OCI-M1 (cell line): Measurements from ENCODE around the gene CLEC16A.

Source experiments
- DNase-seq: peaks from one replicate; lab custom pipeline; 2025; lab: John Stamatoyannopoulos, UW

CLEC16A gene

DNA sequence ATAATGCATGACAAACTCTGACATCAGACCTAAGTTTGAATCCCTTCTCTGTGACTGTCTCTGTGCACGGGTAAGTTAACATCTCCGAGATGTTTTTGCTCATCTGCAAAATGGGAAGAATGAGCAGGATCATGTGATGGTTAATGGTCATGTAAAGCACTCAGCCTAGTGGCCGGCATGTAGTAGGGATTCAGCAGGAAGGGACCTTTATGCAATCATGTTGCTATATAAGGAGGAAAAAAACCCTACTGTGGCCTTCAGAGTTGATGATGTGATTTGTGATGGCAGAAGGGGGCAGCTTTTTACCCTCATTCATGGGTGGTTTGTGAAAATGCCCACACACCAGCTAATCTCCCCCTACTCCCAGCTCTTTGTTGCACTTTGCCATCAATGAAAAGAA, 24.1 kb downstream of the CLEC16A start:
- DNase-seq = no peak

DNA sequence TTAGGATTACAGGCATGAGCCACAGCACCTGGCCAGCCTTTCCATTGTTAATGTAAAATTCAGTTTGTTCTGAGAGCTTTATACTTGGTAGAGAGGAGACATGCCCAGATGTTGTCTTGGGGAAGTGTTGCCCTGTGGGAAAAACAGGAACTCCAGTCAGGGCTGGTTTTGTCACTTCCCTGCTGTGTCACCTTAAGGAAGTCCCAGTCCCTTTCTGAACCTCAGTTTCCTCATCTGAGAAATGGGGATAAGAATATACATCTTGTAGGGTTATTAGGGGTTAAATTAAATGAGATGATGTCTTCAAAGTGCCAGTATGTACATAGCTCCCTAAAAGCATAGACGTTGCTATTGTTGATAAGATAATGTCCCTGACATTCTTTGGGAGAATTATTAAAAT, 25.3 kb downstream of the CLEC16A start:
- DNase-seq = no peak

DNA sequence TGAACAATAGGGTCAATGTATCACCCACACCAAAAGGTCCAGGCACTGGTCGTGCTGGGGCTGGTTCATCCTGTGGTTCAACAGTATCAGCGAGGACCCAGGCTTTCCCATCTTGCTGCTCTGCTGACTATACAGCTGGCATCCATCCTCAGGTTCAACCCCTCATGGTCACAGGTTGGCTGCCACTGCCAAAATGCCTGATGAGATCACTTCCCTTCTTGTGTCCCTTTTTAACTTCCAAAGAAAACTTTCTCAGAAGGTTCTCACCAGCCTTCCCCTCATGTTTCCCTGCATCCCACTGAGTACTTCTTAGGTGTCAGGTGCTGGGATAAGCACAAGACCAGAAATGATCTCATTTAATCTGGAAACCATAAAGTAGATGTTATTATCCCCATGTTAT, 25.7 kb downstream of the CLEC16A start:
- DNase-seq = no peak

DNA sequence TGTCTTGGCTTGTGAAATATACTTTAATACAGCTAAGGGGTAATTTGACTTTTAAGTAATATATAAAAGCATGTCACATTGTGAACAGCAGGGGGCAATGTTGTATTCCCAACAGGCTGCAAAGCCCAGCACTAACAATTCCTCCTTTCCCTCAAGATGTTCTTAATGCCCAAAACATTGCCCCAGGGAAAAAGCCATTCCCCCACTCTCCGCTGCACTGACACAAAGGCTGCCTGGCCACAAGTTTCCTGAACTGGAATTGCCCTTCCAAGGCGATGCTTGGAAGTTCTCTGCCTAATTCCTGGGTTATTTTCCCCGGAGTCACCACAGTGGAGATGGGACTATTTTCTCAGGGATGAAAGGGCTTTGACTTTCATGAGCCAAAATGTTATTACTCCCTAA, 27.2 kb downstream of the CLEC16A start:
- DNase-seq = peak; percentile 87

DNA sequence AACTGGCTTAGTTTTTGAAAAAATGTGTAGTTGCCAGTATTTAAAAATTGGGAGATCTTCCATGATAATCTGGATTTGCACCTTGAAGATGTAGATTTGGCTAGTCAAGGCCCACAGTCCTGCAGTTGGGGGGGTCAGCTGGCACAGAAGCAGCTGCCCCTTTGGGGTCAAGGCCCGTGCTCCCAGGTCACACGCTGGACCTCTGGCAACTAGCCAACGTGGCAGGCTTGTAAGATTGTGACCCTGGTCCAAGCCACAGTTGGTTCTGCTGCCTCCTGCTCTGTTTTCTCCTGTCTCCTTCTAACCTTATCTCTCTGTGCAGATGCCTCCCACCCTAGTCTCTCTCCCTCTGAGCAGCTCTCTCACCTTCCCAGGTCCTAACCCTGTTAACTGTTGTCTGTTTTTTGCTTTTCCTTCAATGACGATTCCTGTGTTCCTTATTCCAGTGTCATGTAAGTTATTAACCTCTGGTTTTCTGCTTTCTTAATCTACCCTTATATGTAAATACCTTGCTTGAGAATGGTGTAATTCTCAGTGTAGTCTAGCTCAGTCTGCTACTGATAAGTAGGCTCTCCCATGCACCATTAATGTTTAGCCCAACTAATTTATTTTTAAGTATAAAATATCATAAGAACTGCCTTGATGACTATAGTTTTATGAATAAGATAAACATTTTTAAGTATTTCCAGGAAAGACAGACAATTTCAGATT, 27.9 kb downstream of the CLEC16A start:
- DNase-seq = peak; percentile 96

DNA sequence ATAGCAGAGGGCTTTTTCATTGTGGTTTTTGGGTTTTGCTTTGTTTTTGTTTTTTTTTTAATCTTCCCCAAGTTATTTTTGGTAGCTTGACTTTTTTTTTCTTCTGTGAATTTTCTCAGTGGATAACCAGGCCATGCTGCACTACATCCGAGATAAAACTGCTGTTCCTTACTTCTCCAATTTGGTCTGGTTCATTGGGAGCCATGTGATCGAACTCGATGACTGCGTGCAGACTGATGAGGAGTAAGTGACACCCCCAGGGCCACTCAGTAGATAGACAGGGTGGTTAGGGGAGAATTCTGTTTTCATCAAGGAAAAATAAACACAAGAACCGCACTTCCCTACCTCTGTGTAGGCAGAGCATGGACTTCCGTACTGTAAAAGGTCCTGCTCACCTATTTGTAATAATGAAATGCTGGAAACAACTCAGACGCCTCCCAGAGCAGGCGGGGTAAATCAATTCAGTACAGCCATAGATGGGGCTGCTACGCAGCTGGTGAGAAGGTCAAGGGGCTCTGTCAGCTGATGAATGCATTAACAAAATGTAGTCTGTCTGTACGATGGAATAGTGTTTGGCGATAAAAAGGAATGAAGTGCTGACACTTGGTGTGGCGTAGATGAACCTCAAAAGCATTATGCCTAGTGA, 28.6 kb downstream of the CLEC16A start:
- peak; percentile 94 for DNase-seq

DNA sequence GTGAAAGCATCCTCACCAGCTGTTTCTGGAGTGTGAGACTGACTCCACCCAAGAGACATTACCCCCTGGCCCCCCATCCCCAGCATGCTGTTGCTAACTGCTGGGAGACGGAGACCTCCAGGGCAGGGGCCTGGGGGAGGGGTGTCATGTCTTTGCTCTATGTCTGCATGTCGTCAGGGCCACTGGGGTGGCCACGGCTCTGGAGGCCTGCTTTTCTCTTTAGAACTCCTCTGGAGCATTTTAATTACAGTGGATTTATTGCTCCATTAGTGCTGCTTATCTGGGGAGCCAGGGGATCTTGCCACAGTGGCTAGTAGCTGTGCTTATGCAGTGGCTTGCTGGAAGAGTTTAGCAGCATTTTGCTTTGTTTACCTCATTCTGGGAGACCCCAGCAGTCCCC, 32.3 kb downstream of the CLEC16A start:
- no peak for DNase-seq

DNA sequence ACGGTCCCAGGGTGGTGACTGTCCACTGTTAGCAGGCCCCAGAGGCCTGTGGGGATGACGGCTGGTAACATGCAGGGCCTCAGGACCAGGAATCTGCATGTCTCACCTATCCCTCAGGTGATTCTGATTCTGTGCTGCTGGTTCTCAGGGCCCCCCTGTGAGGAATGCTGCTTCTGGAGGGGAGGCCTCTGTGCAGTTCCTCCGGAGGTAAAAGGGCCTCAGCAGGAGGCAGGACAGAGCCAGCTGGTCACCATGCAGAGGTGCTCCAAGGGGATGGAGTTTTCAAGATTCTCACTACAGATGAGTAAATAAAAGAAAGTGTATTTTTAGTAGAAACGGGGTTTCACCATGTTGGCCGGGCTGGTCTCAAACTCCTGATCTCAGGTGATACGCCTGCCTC, 33.8 kb downstream of the CLEC16A start:
- no peak for DNase-seq

DNA sequence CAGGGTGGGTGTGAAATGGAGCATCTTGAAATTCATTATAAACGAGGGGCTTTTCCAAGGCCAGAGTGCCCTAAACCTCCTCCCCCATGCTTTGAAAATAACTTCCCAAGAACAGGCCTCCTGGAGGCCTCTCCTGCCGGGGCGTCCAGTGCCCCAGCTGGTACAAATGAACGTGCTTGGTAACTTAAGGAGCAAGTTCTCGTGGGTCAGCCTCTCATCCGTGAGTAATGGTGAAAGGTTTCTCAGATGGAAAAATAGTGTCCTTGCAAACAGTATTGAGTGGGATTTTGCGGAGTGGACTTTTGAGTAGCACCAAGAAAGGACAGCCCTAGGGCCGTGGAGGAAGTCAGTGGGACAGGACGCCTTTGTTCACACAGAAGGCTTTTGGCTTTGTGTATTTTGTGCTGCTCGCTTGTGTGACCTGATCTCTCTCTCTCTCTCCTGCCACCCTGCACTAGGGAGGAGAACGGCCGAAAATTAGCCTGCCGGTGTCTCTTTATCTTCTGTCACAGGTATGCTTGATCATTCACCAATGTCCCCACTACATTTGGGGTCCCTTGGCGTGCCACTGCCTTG, 34.6 kb downstream of the CLEC16A start:
- no peak for DNase-seq

DNA sequence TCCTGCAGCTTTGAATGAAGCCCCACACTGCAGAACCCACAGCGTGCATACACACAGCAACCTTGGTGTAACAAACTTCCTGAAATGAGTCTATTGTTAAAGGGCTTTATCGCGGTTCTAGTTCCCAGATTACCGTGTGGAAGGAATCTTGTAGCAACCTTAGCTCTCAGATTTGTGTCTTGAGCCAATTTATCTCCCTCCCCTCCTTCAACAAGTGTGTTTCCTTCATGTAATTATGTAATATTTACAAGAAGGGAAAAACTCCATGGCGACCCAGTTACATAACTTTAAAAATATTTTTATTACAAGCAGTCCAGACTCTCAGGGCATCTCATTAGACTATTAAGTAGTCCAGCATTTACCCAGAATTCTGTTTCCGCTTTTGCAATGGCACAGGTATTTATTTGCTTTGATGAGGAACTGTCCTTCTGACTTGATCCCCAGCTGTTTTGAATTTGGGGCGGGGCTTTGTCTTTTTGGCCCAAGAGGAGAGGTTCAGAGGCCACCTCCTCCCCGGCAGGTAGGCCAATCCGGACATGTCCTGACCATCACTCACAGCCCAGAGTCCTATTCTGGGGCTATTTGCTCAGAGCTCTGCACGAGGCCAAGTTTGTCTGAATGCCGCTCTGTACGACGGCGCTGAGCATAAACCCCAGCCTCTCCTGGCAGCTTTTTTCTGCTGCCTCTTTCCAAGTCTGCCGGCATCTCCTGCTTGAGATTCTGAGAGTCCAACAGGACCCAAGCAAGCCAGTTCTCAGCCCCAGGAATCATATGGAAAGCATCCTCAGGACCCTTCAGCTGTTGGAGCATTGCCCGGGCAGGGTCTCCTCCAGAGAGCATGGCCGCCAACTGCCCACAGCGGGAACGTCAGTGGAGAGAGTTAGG, 35.6 kb downstream of the CLEC16A start:
- no peak for DNase-seq

DNA sequence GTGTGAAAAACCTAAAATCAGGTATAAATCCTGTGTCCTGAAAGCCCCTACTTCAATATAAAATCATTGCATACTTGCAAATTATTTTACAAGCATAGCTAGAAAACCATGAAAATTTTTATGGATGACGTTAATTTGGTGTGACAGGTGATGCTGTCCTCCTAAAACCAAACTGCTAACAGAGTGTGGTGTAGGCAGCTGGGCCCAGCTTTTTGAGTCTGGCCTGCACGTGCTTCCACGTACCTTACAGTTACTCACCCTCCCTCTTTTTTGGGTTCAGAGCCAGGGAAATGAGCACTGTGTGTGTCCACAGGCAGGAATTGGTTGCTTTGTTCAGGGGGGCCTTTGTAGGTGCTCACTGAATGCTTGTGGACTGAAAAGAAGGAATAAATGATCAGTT, 36.4 kb downstream of the CLEC16A start:
- no peak for DNase-seq

DNA sequence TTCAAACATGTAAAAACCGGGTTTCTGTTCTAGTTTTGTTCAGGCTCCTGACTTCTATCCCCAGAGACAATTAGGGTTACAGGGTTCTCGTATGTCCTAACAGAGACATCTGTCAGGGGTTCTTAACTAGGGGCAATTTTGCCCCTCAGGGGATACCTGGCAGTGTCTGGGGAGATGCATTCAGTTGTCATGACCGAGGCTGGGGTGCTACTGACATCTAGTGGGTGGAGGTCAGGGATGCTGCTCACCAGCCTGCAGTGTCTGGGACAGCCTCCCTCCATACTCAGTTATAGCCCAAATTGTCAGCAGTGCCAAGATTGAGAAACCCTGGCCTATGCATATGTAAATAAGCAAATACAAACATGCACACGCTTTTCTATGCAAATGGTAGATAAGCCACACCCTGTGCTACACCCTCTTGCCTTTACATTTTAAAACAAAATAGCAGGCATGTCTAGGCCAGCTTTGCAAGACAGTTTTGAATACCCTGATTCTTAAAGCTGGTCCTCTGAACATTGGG, 37.4 kb downstream of the CLEC16A start:
- DNase-seq = peak; percentile 77

DNA sequence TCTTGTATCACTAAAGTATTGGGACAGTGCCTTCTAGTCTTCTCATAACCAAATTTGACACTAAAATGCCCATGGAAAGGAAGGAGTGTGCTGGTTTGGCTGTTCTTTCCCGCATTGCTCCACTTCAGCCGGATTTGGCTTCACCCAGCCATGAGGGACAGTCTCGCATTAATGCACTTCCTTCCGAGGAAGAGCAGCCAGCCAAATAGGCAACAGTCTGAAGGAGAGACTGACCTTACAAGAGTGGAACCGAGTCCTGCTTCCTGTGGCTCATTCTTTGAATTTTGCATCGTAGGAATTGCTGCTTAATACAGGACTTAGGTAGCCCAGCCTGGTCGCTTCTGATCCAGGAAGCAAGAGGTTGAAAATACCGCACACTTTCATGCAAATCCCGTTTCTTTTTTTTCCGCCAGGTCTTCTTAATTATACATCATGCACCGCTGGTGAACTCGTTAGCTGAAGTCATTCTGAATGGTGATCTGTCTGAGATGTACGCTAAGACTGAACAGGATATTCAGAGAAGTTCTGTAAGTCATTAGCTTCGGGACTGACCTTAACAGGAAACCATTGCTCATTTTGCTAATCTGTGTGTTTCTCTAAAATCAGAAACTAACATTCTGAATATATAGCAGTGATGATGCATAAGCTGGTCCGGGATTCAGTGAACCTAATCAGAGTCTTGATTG, 38.2 kb downstream of the CLEC16A start:
- no peak for DNase-seq

DNA sequence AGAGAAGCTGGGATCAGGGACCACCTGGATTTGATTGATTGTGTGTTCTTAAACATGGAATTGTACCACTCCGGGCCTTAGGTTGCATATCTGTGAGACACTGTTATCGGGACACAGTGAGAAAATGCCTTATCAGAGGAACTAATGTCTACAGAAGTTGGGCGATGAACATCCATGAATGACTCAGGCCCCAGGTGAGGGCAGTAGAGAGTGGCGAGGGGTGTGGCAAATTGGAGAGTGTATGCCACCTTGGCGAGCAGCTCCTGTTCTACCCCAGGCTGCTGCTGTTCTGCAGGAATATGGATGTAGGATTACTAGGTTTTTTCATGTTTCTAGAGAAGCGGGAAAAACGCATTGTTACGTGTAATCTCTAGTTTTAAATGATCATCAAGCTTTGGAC, 38.8 kb downstream of the CLEC16A start:
- no peak for DNase-seq

DNA sequence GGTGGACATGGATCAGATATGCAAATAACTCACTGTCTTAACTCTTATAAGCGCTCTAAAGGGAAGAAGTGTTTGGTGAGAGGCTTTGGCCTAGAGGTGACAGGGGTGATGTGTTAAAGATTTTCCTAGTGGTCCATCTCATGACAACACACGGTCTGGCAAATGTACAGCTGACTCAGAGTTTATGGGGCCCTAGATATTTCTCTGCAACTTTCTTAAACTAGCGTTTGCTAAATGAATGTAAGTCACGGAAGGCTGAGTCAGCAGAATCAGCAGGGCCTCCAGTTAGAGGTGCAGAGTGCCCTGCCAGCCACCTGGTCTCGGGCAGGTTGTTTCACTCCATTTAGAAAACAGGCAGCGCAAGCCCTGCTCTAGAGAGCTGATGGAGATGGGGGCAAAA, 40.1 kb downstream of the CLEC16A start:
- no peak for DNase-seq

DNA sequence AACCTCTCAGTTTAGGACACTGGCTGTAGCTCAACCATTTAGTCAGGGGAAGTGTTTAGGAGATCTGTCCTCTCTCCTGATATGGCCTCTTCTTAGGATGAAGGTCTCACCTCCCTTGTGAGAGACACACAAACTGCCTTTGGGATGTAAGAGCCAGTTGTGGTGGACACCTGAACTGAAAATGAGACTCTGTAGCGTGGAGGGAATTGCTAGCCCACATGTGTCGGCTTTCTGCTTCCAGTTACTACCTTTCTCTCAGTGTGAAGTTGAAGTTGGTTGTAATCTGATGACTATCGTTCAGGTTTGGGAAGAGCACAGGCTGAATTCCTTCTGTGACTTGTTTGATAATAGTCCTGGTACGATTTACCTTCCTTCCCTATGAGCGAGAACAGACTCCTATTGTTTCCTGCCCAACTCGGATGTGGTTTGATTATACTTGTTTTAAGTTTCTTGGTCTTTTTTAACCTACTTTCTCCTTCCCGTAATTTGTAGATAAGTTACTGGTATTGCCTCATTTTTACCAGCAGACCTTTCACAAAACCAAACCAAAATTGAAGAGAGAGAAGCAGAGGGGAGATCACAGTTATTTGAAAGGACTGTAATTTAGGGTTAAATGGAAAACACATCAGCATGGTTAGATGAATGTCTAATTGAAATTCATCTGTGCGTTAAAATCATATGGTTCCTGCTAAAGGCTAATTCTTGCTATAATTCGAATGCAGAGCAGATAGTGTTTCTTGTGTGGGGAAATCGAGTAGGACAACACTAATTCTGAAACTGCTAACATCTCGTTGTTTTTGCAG, 43.2 kb downstream of the CLEC16A start:
- DNase-seq = no peak

DNA sequence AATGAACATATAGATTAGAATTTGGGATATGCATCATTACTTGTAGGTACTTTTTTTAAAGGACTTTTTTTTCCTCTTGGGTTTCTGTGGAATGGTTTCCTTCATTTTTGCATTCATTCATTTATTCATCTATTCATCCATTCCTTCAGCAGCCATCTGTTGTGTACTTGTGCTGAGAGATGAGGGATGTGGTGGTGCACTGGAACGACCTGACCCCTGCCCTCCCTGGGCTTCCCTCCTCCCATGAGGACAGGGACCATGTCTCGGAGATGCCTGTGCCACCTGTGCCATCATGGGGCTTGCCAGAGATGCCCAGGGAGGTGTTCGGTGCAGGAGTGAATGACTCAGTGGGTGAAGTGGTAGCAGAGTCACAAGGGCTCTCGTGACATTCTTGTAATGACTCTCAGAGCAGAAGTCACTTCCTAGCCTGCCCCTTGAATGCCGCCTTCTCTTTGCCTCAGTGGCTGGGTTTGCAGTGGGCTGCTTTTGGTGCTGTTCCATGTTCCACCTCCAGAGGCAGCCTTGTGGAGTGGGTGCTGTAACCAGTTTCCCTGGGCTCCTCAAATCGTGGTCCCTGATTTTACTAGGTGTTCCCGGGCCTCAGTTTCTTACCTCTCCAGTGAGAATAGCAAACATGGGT, 43.9 kb downstream of the CLEC16A start:
- DNase-seq = peak; percentile 24

DNA sequence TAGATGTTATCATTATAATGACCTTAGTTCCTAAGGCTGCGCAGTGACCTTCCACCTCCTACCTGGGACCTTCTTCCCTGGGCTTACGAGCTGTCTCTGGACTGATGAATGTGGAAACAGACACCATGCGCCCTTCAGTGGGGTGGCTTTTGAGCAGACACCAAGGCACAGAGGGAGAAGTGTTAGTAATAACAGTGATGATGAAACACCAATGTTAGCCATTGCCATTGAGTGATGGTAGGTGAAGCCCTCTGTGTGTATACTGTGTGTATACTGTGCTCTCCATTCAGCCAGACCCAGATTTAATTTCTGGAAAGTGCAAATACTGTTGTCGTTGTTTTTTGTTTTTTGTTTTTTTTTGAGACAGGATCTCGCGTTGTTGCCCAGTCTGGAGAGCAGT, 44.5 kb downstream of the CLEC16A start:
- no peak for DNase-seq

DNA sequence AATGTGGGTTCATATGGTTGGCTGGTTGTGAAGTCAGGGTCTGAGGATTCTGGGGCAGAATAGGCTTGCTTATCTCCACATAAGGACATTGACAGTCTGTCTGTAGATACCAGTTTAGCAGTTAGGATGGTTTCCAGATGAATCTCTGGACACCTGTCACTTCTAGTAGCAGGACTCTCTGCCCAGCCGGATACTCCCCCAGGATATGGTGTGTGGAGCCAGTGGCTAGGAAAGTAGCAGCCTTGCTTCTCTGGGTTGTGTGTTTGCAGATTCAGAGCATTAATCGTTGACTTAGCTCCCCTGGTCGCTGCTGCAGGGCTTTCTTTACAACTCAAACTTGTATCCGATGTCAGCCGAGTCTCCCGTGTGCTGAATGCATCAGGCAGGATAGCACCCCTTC, 45.2 kb downstream of the CLEC16A start:
- DNase-seq = no peak

DNA sequence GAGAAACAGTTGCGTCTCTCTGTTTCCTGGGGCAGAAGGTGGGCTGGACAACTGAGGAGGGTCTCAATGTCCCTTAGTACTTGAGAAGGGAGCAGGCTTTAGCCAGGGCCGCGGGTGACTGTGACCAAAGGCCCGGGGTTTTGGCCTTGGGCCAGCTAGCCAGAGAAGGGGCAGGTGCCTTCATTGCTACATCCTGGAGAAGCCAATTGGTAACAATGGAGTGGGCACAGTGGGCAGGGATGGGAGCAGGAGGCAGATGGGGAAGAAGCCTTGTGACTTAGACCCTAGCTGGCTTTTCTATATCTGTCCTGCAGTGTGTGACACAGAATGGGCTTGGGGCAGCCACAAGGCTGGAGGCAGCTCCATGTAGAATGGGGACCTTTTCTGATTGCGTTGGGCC, 46.0 kb downstream of the CLEC16A start:
- DNase-seq = no peak
